Colonic mucosa (tissue), 4 donors: ENCODE data around the gene SLC29A2. TPM values are rescaled to one million over a fixed set of nuclear protein-coding genes. Genes with fewer than 3 reads are reported as not detected.
"Not testable (repeated sequence)": the region's sequence is repeated elsewhere in the genome, so short reads cannot be mapped to it uniquely, and the experiment has no call there.

ENCODE experiments used
- DNase-seq: peaks from one replicate; pipeline ENCODE4 v3.0.0-alpha.2; 2020
- H3K27ac ChIP-seq: fragments of 200-600 bp; one replicate; pipeline ENCODE4 v1.8.0; 2021
- H3K27me3 ChIP-seq: fragments of 200-600 bp; one replicate; pipeline ENCODE4 v1.8.0; 2021
- H3K36me3 ChIP-seq: fragments of 200-600 bp; one replicate; pipeline ENCODE4 v1.8.0; 2021
- H3K4me1 ChIP-seq: fragments of 200-600 bp; one replicate; pipeline ENCODE4 v1.8.0; 2021; ENCODE audit warnings: mild to moderate bottlenecking
- H3K4me3 ChIP-seq: fragments of 200-600 bp; one replicate; pipeline ENCODE4 v1.8.0; 2021
- H3K9ac ChIP-seq, 2 donors: one replicate each; pipeline ENCODE4 v1.7.0; 2013; ENCODE audit warnings: control low read depth in 2 of 2, low read depth in 2 of 2, low read length in 2 of 2
- H3K9me3 ChIP-seq: fragments of 200-600 bp; one replicate; pipeline ENCODE4 v1.8.0; 2021
- CTCF ChIP-seq: fragments of 200-600 bp; IDR thresholded peaks from one replicate; pipeline ENCODE4 v1.8.0; 2022; ENCODE audit warnings: antibody characterized with exemption, mild to moderate bottlenecking
- intact Hi-C: fragments of 100-400 bp; cut with DNase I; formaldehyde crosslinking; loops from one replicate; pipeline ENCODE4 v1.14.1; 2022
- total RNA-seq, 2 donors: library from RNA; stranded (reverse); fragmentation: NEBNext Ultra II Directional in 1 of 2; extraction: Animal tissue kit (Norgen Biotek cat#: 25700) in 1 of 2; gene quantifications; one replicate each; pipeline ENCODE4 v1.2.1, GENCODE V29; 2021
- donor health status: healthy.
- donor health status: DM: no; HTN: no; CAD: no.
- donor health status: DM: no; HTN: no; CAD: no.

SLC29A2 gene
- total RNA-seq, 2 donors from 2014 or later = 20.2 to 28.3 TPM

- DNase-seq = no peak
- no peaks in the 10 kb centered on the region for H3K9me3 ChIP-seq
- no peaks in the 10 kb centered on the region for H3K27me3 ChIP-seq
- H3K36me3 ChIP-seq = no peaks in the 10 kb centered on the region
- intact Hi-C loops = no loop called here
- no peak overlapping the region for H3K4me3 ChIP-seq
- no peak overlapping the region for H3K27ac ChIP-seq
- no peak overlapping the region for H3K9ac ChIP-seq
- TF ChIP-seq CTCF = no peak
- no peaks in the 10 kb centered on the region for H3K4me1 ChIP-seq
Measured at GRCh38 chr11:66361502-66361941, 10.0 kb downstream of the SLC29A2 start.

GRCh38 chr11:66360406-66361073 is 11.0 kb downstream of the SLC29A2 start:
- Histone ChIP-seq H3K27me3 (no peaks in the 10 kb centered on the region), H3K9me3 (no peaks in the 10 kb centered on the region), H3K4me1 (no peaks in the 10 kb centered on the region), H3K27ac (no peak overlapping the region), H3K36me3 (no peaks in the 10 kb centered on the region), H3K4me3 (no peak overlapping the region), H3K9ac (no peak overlapping the region)
- intact Hi-C loops = no loop called here
- no peak for TF ChIP-seq CTCF
- DNase-seq = no peak

- H3K36me3 ChIP-seq = no peaks in the 10 kb centered on the region
- no peak for DNase-seq
- no peaks in the 10 kb centered on the region for H3K27me3 ChIP-seq
- TF ChIP-seq CTCF = no peak
- intact Hi-C loops = no loop called here
- H3K9me3 ChIP-seq = no peaks in the 10 kb centered on the region
- no peak overlapping the region for H3K4me3 ChIP-seq
- H3K9ac ChIP-seq = no peak overlapping the region
- H3K27ac ChIP-seq = no peak overlapping the region
- no peaks in the 10 kb centered on the region for H3K4me1 ChIP-seq
Measured at GRCh38 chr11:66359662-66360087, 11.9 kb downstream of the SLC29A2 start.

GRCh38 chr11:66350560-66351235 is 20.9 kb downstream of the SLC29A2 start:
- H3K4me1 ChIP-seq = peaks cover 12% of the 10 kb centered on the region
- H3K27me3 ChIP-seq, DNase-seq, intact Hi-C loops, H3K9ac ChIP-seq, H3K36me3 ChIP-seq, H3K9me3 ChIP-seq, H3K4me3 ChIP-seq: not testable (repeated sequence)
- peak overlapping the region; percentile 87 for H3K27ac ChIP-seq

GRCh38 chr11:66349084-66349386 is 22.5 kb downstream of the SLC29A2 start:
- intact Hi-C loops = no loop called here
- TF ChIP-seq CTCF = no peak
- no peak overlapping the region for H3K4me3 ChIP-seq
- peak overlapping the region; percentile 87 for H3K27ac ChIP-seq
- no peaks in the 10 kb centered on the region for H3K36me3 ChIP-seq
- H3K27me3 ChIP-seq = no peaks in the 10 kb centered on the region
- no peak for DNase-seq
- H3K9me3 ChIP-seq = no peaks in the 10 kb centered on the region
- peaks cover 20% of the 10 kb centered on the region for H3K4me1 ChIP-seq
- H3K9ac ChIP-seq = peak overlapping the region in 1 of 2 donors; percentile 42
